Suppressor macrophage treated with lipopolysaccharide for 4 hours (primary cell): Measurements from ENCODE around the gene KCNH1.

Source experiments
- DNase-seq: peaks from one replicate; pipeline ENCODE4 v3.0.0-alpha.2; 2020

KCNH1 gene

GRCh38 chr1:210747112-210747511, 386.8 kb downstream of the KCNH1 start:
- DNase-seq, result no peak

GRCh38 chr1:210746024-210746731, 387.8 kb downstream of the KCNH1 start:
- no peak for DNase-seq

GRCh38 chr1:210743038-210743437, 390.9 kb downstream of the KCNH1 start:
- DNase-seq, result no peak

GRCh38 chr1:210741564-210741963, 392.4 kb downstream of the KCNH1 start:
- DNase-seq, result no peak

GRCh38 chr1:210739627-210740026, 394.3 kb downstream of the KCNH1 start:
- DNase-seq, result no peak

GRCh38 chr1:210738256-210738655, 395.7 kb downstream of the KCNH1 start:
- no peak for DNase-seq

GRCh38 chr1:210736713-210737112, 397.2 kb downstream of the KCNH1 start:
- DNase-seq, result no peak

- no peak for DNase-seq
Observed at GRCh38 chr1:210731597-210731996, 402.4 kb downstream of the KCNH1 start.

GRCh38 chr1:210731193-210731592, 402.8 kb downstream of the KCNH1 start:
- DNase-seq, result no peak

- no peak for DNase-seq
Observed at GRCh38 chr1:210730023-210730422, 403.9 kb downstream of the KCNH1 start.

GRCh38 chr1:210728437-210729149, 405.4 kb downstream of the KCNH1 start:
- DNase-seq, result no peak

GRCh38 chr1:210727709-210728108, 406.2 kb downstream of the KCNH1 start:
- DNase-seq, result no peak

- DNase-seq, result peak; percentile 35
Observed at GRCh38 chr1:210726621-210727020, 407.3 kb downstream of the KCNH1 start.

GRCh38 chr1:210724768-210725167, 409.2 kb downstream of the KCNH1 start:
- DNase-seq, result no peak

GRCh38 chr1:210723646-210724045, 410.3 kb downstream of the KCNH1 start:
- DNase-seq, result no peak

GRCh38 chr1:210722410-210723081, 411.4 kb downstream of the KCNH1 start:
- no peak for DNase-seq

- peak; percentile 46 for DNase-seq
Observed at GRCh38 chr1:210715072-210715471, 418.9 kb downstream of the KCNH1 start.

GRCh38 chr1:210711825-210712612, 421.9 kb downstream of the KCNH1 start:
- no peak for DNase-seq

GRCh38 chr1:210709701-210710100, 424.2 kb downstream of the KCNH1 start:
- DNase-seq, result peak; percentile 43

GRCh38 chr1:210707300-210708240, 426.4 kb downstream of the KCNH1 start:
- DNase-seq, result no peak

- DNase-seq, result no peak
Observed at GRCh38 chr1:210706246-210706645, 427.7 kb downstream of the KCNH1 start.

- no peak for DNase-seq
Observed at GRCh38 chr1:210705086-210705485, 428.9 kb downstream of the KCNH1 start.
